Measurements from ENCODE around the gene XKRX.

DNA sequence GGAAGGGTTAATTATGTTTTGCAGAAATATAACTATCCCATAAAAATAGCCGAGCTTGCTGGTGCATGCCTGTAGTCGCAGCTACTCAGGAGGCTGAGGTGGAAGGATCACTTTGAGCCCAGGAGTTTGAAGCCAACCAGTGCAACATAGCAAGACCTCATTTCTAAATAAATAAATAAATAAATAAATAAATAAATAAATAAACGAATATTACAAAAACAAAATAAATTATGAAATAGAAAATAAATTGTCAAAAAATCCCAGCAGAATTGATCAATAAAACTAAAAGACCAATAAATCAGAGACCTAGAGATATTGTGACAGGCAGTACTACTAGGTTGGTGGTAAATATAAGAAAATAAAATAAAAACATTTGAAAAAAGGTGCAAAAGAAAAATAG, 34.1 kb upstream of the XKRX start:
- TF ChIP-seq, protein P1, sequence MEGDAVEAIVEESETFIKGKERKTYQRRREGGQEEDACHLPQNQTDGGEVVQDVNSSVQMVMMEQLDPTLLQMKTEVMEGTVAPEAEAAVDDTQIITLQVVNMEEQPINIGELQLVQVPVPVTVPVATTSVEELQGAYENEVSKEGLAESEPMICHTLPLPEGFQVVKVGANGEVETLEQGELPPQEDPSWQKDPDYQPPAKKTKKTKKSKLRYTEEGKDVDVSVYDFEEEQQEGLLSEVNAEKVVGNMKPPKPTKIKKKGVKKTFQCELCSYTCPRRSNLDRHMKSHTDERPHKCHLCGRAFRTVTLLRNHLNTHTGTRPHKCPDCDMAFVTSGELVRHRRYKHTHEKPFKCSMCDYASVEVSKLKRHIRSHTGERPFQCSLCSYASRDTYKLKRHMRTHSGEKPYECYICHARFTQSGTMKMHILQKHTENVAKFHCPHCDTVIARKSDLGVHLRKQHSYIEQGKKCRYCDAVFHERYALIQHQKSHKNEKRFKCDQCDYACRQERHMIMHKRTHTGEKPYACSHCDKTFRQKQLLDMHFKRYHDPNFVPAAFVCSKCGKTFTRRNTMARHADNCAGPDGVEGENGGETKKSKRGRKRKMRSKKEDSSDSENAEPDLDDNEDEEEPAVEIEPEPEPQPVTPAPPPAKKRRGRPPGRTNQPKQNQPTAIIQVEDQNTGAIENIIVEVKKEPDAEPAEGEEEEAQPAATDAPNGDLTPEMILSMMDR (IDR thresholded peaks at IDR 0.05; ENCODE audit: control extremely low read depth in 1 of 3, insufficient read depth in 1 of 3, low read depth in 1 of 3, low read length in 3 of 3), result no peak
- TF ChIP-seq TCF12 (IDR thresholded peaks at IDR 0.05; ENCODE audit: low read depth, low read length) (no peak), POLR2AphosphoS5 (IDR thresholded peaks at IDR 0.05; ENCODE audit: low read depth, low read length) (no peak), TEAD4 (IDR thresholded peaks at IDR 0.05; ENCODE audit: low read depth, low read length) (no peak), SP1 (IDR thresholded peaks at IDR 0.05; ENCODE audit: low read depth, low read length) (no peak), SIN3A (conservative IDR thresholded peaks at IDR 0.05 in 1 of 2, IDR thresholded peaks at IDR 0.05 in 1 of 2; ENCODE audit: low read depth in 1 of 2, low read length in 2 of 2) (no peak), EP300 (IDR thresholded peaks at IDR 0.05; ENCODE audit: borderline replicate concordance in 1 of 2, low read depth in 2 of 2, low read length in 2 of 2) (no peak)
- TF ChIP-seq, protein P2, sequence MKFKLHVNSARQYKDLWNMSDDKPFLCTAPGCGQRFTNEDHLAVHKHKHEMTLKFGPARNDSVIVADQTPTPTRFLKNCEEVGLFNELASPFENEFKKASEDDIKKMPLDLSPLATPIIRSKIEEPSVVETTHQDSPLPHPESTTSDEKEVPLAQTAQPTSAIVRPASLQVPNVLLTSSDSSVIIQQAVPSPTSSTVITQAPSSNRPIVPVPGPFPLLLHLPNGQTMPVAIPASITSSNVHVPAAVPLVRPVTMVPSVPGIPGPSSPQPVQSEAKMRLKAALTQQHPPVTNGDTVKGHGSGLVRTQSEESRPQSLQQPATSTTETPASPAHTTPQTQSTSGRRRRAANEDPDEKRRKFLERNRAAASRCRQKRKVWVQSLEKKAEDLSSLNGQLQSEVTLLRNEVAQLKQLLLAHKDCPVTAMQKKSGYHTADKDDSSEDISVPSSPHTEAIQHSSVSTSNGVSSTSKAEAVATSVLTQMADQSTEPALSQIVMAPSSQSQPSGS (IDR thresholded peaks at IDR 0.05; ENCODE audit: low read length), result no peak
